PC-9 (cell line): ENCODE measurements around the gene MAN1A2. TPM values are rescaled to one million over a fixed set of nuclear protein-coding genes. Genes with fewer than 3 reads are reported as not detected.

ENCODE experiments used
- BruUV-seq: library from RNA; stranded (reverse); fragments of 400-500 nt; replicated peaks from 2 replicates; lab custom pipeline; 2021; lab: Mats Ljungman, UMichigan
- CTCF ChIA-PET: fragments of 300-600 bp; sonication (Branson Sonifier 250); formaldehyde crosslinking; loops from one replicate; lab custom pipeline; 2022; ENCODE audit warnings: antibody characterized with exemption; lab: Charles Lee
- POLR2A ChIA-PET: fragments of 300-600 bp; sonication (Branson Sonifier 250); formaldehyde crosslinking; loops from one replicate; lab custom pipeline; 2022; ENCODE audit warnings: antibody characterized with exemption; ENCODE audit not compliant: unreplicated experiment; lab: Charles Lee
- DNase-seq, 2 experiments: peaks; one replicate each; pipeline versions ENCODE4 v3.0.0 to v3.0.0-alpha.2; 2015 to 2022; ENCODE audit warnings: mixed read lengths in 1 of 2
- H2AFZ ChIP-seq: fragments of 200-600 bp; sonication (generic); 2 replicates; pipeline ENCODE4 v1.8.1; 2017; ENCODE audit warnings: antibody characterized with exemption
- H3F3A ChIP-seq: fragments of 200-600 bp; sonication (generic); 2 replicates; pipeline ENCODE4 v1.8.1; 2017; ENCODE audit warnings: antibody characterized with exemption, mild to moderate bottlenecking, low read depth; ENCODE audit not compliant: insufficient read depth
- H3K27ac ChIP-seq: fragments of 200-600 bp; sonication (generic); 2 replicates; pipeline ENCODE4 v1.6.1; 2016; ENCODE audit warnings: mixed run types
- H3K27me3 ChIP-seq: fragments of 200-600 bp; sonication (generic); 2 replicates; pipeline ENCODE4 v1.6.1; 2016; ENCODE audit warnings: low read depth, mixed run types; ENCODE audit not compliant: insufficient read depth
- H3K36me3 ChIP-seq: fragments of 200-600 bp; sonication (generic); 2 replicates; pipeline ENCODE4 v1.6.1; 2016; ENCODE audit warnings: low read depth, mixed run types
- H3K4me1 ChIP-seq: fragments of 200-600 bp; sonication (generic); replicated peaks from 2 replicates; pipeline ENCODE4 v1.6.1; 2016; ENCODE audit warnings: mixed run types; ENCODE audit not compliant: insufficient read depth
- H3K4me2 ChIP-seq: fragments of 200-600 bp; sonication (generic); 2 replicates; pipeline ENCODE4 v1.6.1; 2017; ENCODE audit warnings: mixed run types
- H3K4me3 ChIP-seq: fragments of 200-600 bp; sonication (generic); 2 replicates; pipeline ENCODE4 v1.6.1; 2016; ENCODE audit warnings: mixed run types
- H3K79me2 ChIP-seq: fragments of 200-600 bp; sonication (generic); 2 replicates; pipeline ENCODE4 v1.6.1; 2017; ENCODE audit warnings: low read depth, mixed run types
- H3K9me2 ChIP-seq: fragments of 200-600 bp; sonication (generic); 2 replicates; pipeline ENCODE4 v1.8.1; 2017; ENCODE audit warnings: mild to moderate bottlenecking; ENCODE audit not compliant: insufficient read depth
- H3K9me3 ChIP-seq: fragments of 200-600 bp; sonication (generic); 2 replicates; pipeline ENCODE4 v1.8.1; 2016; ENCODE audit warnings: low read depth; ENCODE audit not compliant: insufficient read depth
- H4K20me1 ChIP-seq: fragments of 200-600 bp; sonication (generic); 2 replicates; pipeline ENCODE4 v1.8.1; 2017; ENCODE audit not compliant: insufficient read depth
- CTCF ChIP-seq: fragments of 200-600 bp; sonication (generic); conservative IDR thresholded peaks from 2 replicates; pipeline ENCODE4 v1.6.1; 2017; ENCODE audit warnings: mixed run types, antibody characterized with exemption, mild to moderate bottlenecking, moderate library complexity
- EZH2 ChIP-seq: fragments of 200-600 bp; sonication (generic); IDR thresholded peaks from 2 replicates; pipeline ENCODE4 v1.8.0; 2017; ENCODE audit warnings: antibody characterized with exemption, low read depth
- intact Hi-C: fragments of 100-400 bp; cut with micrococcal nuclease; formaldehyde crosslinking; loops from one replicate; pipeline ENCODE4 v1.10.0; 2022; ENCODE audit not compliant: unreplicated experiment
- total RNA-seq: library from RNA; stranded (reverse); gene quantifications from 2 replicates; pipeline ENCODE4 v1.2.3, GENCODE V29; 2021

The MAN1A2 gene
- total RNA-seq, 1 experiment from 2014 or later, result 50.3 TPM

- Histone ChIP-seq H3K9me2 (no peaks in the 10 kb centered on the region), H3K9me3 (no peaks in the 10 kb centered on the region), H3K79me2 (no peaks in the 10 kb centered on the region), H3K27me3 (peaks cover 10% of the 10 kb centered on the region), H3K27ac (no peak overlapping the region), H2AFZ (no peak overlapping the region), H3F3A (no peaks in the 10 kb centered on the region), H3K4me3 (no peak overlapping the region), H4K20me1 (no peaks in the 10 kb centered on the region), H3K4me2 (no peak overlapping the region), H3K4me1 (no peaks in the 10 kb centered on the region), H3K36me3 (no peaks in the 10 kb centered on the region)
- CTCF ChIA-PET, result interaction anchor here (0.5 to 0.6 kb wide), 2 partner anchors 32 to 262 kb away, joined by 4 to 8 read pairs; no protein-coding TSS in a partner anchor
- POLR2A ChIA-PET, result no interaction called here
- no peak for TF ChIP-seq EZH2
- no peak for TF ChIP-seq CTCF
- intact Hi-C loops, result loop anchor here (10.0 kb wide), 1 partner anchor 178 kb away; no protein-coding TSS in a partner anchor
- BruUV-seq, result no TSS peak
- no peak for DNase-seq
Observed at GRCh38 chr1:117327011-117327410, 40.2 kb upstream of the MAN1A2 start.

- no peak overlapping the region for H3K4me3 ChIP-seq
- no TSS peak for BruUV-seq
Observed at GRCh38 chr1:117335376-117336086, 31.7 kb upstream of the MAN1A2 start.

More at GRCh38 chr1:117335376-117336086, 31.7 kb upstream of the MAN1A2 start:
- intact Hi-C loops, result no loop called here
- ChIA-PET POLR2A (interaction anchor here (0.7 kb wide), 1 partner anchor 129 kb away, joined by 20 read pairs; no protein-coding TSS in a partner anchor), CTCF (interaction anchor here (0.5 to 0.6 kb wide), 2 partner anchors 32 to 1159 kb away, joined by 3 to 4 read pairs; partner anchors contain the start of gene MAN1A2)
- no peaks in the 10 kb centered on the region for H3K9me3 ChIP-seq
- H3K4me2 ChIP-seq, result no peak overlapping the region
- H3K27ac ChIP-seq, result no peak overlapping the region
- no peak overlapping the region for H2AFZ ChIP-seq
- H3K9me2 ChIP-seq, result no peaks in the 10 kb centered on the region
- TF ChIP-seq CTCF (no peak), EZH2 (no peak)
- H3F3A ChIP-seq, result no peaks in the 10 kb centered on the region
- peaks cover 10% of the 10 kb centered on the region; the same call in 1 of the 2 replicates for H3K4me1 ChIP-seq
- no peaks in the 10 kb centered on the region for H3K79me2 ChIP-seq
- H3K36me3 ChIP-seq, result no peaks in the 10 kb centered on the region
- DNase-seq, result no peak
- no peaks in the 10 kb centered on the region for H4K20me1 ChIP-seq
- H3K27me3 ChIP-seq, result no peaks in the 10 kb centered on the region
